Keratinocyte (primary cell): ENCODE measurements around the gene FAM32A. TPM values are rescaled to one million over a fixed set of nuclear protein-coding genes. Genes with fewer than 3 reads are reported as not detected.

Source experiments
- DNase-seq: peaks from one replicate; pipeline ENCODE4 v3.0.0-alpha.2; 2011; ENCODE audit warnings: low read depth, missing footprints, low spot score
- FAIRE-seq: peaks from 2 replicates; lab custom pipeline; 2011; peaks lifted over from hg19 to GRCh38; lab: Jason Lieb, UNC
- H2AFZ ChIP-seq: 2 replicates; pipeline ENCODE4 v1.6.0; 2012; ENCODE audit warnings: low read length, control low read depth, inconsistent platforms; ENCODE audit not compliant: control insufficient read depth
- H3K27ac ChIP-seq: 2 replicates; pipeline ENCODE4 v1.5.1; 2011; ENCODE audit warnings: low read length; ENCODE audit not compliant: control insufficient read depth, insufficient read depth
- H3K27me3 ChIP-seq: 3 replicates; pipeline ENCODE4 v1.6.0; 2011; ENCODE audit warnings: low read length; ENCODE audit not compliant: control insufficient read depth, insufficient read depth; ENCODE audit errors: extremely low read depth
- H3K36me3 ChIP-seq, 2 experiments: 2 replicates in 1 of 2; 3 replicates in 1 of 2; pipeline ENCODE4 v1.5.1; 2011; ENCODE audit warnings: low read length in 2 of 2, mild to moderate bottlenecking in 1 of 2; ENCODE audit not compliant: control insufficient read depth in 2 of 2, insufficient read depth in 2 of 2; ENCODE audit errors: extremely low read depth in 1 of 2
- H3K4me1 ChIP-seq: 3 replicates; pipeline ENCODE4 v1.5.1; 2011; ENCODE audit warnings: low read length; ENCODE audit not compliant: control insufficient read depth, insufficient read depth; ENCODE audit errors: extremely low read depth
- H3K4me2 ChIP-seq: 3 replicates; pipeline ENCODE4 v1.6.0; 2011; ENCODE audit warnings: low read depth, low read length; ENCODE audit not compliant: control insufficient read depth, insufficient read depth; ENCODE audit errors: extremely low read depth
- H3K4me3 ChIP-seq, 3 experiments: fragments of 200-600 bp in 1 of 3; sonication (generic) in 1 of 3; 2 replicates in 2 of 3; 3 replicates in 1 of 3; pipeline ENCODE4 v1.5.1; 2011 to 2016; ENCODE audit warnings: low read length in 3 of 3, mild to moderate bottlenecking in 3 of 3, control low read depth in 2 of 3, inconsistent platforms in 1 of 3, low read depth in 1 of 3, mixed read lengths in 1 of 3, mixed run types in 1 of 3, moderate library complexity in 1 of 3; ENCODE audit not compliant: control insufficient read depth in 2 of 3, insufficient read depth in 2 of 3; ENCODE audit errors: extremely low read depth in 1 of 3
- H3K79me2 ChIP-seq: 2 replicates; pipeline ENCODE4 v1.6.0; 2012; ENCODE audit warnings: low read length; ENCODE audit not compliant: control insufficient read depth, insufficient read depth
- H3K9ac ChIP-seq: 3 replicates; pipeline ENCODE4 v1.6.0; 2011; ENCODE audit warnings: low read length; ENCODE audit not compliant: control insufficient read depth, insufficient read depth; ENCODE audit errors: extremely low read depth
- H3K9me1 ChIP-seq: 3 replicates; pipeline ENCODE4 v1.6.0; 2011; ENCODE audit warnings: low read length; ENCODE audit not compliant: control insufficient read depth, insufficient read depth; ENCODE audit errors: extremely low read depth
- H3K9me3 ChIP-seq: 2 replicates; pipeline ENCODE4 v1.5.1; 2012; ENCODE audit warnings: low read depth, low read length; ENCODE audit not compliant: control insufficient read depth
- H4K20me1 ChIP-seq: 3 replicates; pipeline ENCODE4 v1.6.0; 2011; ENCODE audit warnings: low read length; ENCODE audit not compliant: control insufficient read depth, insufficient read depth; ENCODE audit errors: extremely low read depth
- CTCF ChIP-seq, 3 experiments: IDR thresholded peaks in 1 of 3; conservative IDR thresholded peaks in 1 of 3; optimal IDR thresholded peaks in 1 of 3; 2 replicates in 2 of 3; 3 replicates in 1 of 3; pipeline versions ENCODE3 to v1.5.1; 2011; ENCODE audit warnings: low read length in 3 of 3, mild to moderate bottlenecking in 3 of 3, moderate library complexity in 2 of 3, control low read depth in 1 of 3, inconsistent platforms in 1 of 3; ENCODE audit not compliant: insufficient read depth in 2 of 3; ENCODE audit errors: extremely low read depth in 1 of 3
- EZH2 ChIP-seq: IDR thresholded peaks from one replicate; pipeline ENCODE4 v1.6.1; 2012; ENCODE audit warnings: inconsistent platforms, mild to moderate bottlenecking, low read length, moderate library complexity
- dilution Hi-C: fragments of 300-500 bp; cut with MboI; formaldehyde crosslinking; loops from one replicate; pipeline ENCODE4 v1.7.0; 2020; ENCODE audit warnings: low sequenced_read_pairs; ENCODE audit not compliant: extremely low pct_ligation_motif_present
- polyA plus RNA-seq, 5 experiments: library from polyadenylated mRNA; depleted of rRNA in 3 of 5; stranded (reverse) in 3 of 5; stranded (forward) in 1 of 5; unstranded in 1 of 5; fragments of >200 nt; gene quantifications; 1 replicate in 1 of 5; 2 replicates in 3 of 5; 3 replicates in 1 of 5; pipeline versions ENCODE4 v1.2.1 to v1.2.3, GENCODE V29; 2011 to 2012; ENCODE audit warnings: missing spikeins in 2 of 5, low read depth in 1 of 5, low replicate concordance in 1 of 5

FAM32A gene
- polyA plus RNA-seq, 1 donor (not counting 4 experiments of a cell fraction or from before 2014, with no cell fraction given), result 105 TPM

- no peak for FAIRE-seq
- peaks cover 29% of the 10 kb centered on the region for H3K79me2 ChIP-seq
- dilution Hi-C loops, result no loop called here
These were observed 5.5 kb downstream of the FAM32A start for GRCh38 chr19:16190736-16191135.

GRCh38 chr19:16191216-16191908, 6.2 kb downstream of the FAM32A start:
- DNase-seq, result no peak

More at GRCh38 chr19:16190736-16191135, 5.5 kb downstream of the FAM32A start:
- no peak overlapping the region for H2AFZ ChIP-seq
- H3K36me3 ChIP-seq, result peaks cover 23 to 29% of the 10 kb centered on the region in 2 experiments
- H3K4me3 ChIP-seq, result no peak overlapping the region
- H3K9me3 ChIP-seq, result no peaks in the 10 kb centered on the region
- peaks cover 4% of the 10 kb centered on the region for H3K4me1 ChIP-seq
- no peaks in the 10 kb centered on the region for H4K20me1 ChIP-seq
- TF ChIP-seq CTCF (optimal IDR thresholded peaks at IDR 0.05 in 1 of 3, IDR thresholded peaks at IDR 0.05 in 1 of 3, conservative IDR thresholded peaks at IDR 0.05 in 1 of 3; ENCODE audit: extremely low read depth in 1 of 3, insufficient read depth in 2 of 3, low read length in 3 of 3), result no peak
- TF ChIP-seq EZH2, result no peak
- H3K4me2 ChIP-seq, result no peak overlapping the region
- no peaks in the 10 kb centered on the region for H3K27me3 ChIP-seq
- no peak for DNase-seq
- no peaks in the 10 kb centered on the region for H3K9me1 ChIP-seq
- no peak overlapping the region for H3K9ac ChIP-seq
- no peak overlapping the region for H3K27ac ChIP-seq

More at GRCh38 chr19:16191216-16191908, 6.2 kb downstream of the FAM32A start:
- dilution Hi-C loops, result no loop called here
- Histone ChIP-seq H3K9me3 (no peaks in the 10 kb centered on the region), H3K36me3 (peaks cover 23 to 29% of the 10 kb centered on the region in 2 experiments), H2AFZ (no peak overlapping the region), H3K9me1 (no peaks in the 10 kb centered on the region), H3K79me2 (peaks cover 22% of the 10 kb centered on the region), H4K20me1 (no peaks in the 10 kb centered on the region), H3K4me2 (no peak overlapping the region), H3K27me3 (no peaks in the 10 kb centered on the region), H3K4me3 (no peak overlapping the region), H3K9ac (no peak overlapping the region), H3K27ac (no peak overlapping the region), H3K4me1 (peaks cover under 1% of the 10 kb centered on the region)
- no peak for FAIRE-seq
- no peak for TF ChIP-seq EZH2
